Fibroblast of the aortic adventitia (primary cell): ENCODE results near the gene E2F2. TPM values are rescaled to one million over a fixed set of nuclear protein-coding genes. Genes with fewer than 3 reads are reported as not detected.

Experiments used
- DNase-seq: peaks from one replicate; pipeline ENCODE4 v3.0.0-alpha.2; 2010; ENCODE audit warnings: low read depth
- H3K4me3 ChIP-seq: 2 replicates; pipeline ENCODE4 v1.5.1; 2011; ENCODE audit warnings: low read depth, mild to moderate bottlenecking, control low read depth, low read length, moderate library complexity
- total RNA-seq: library from RNA; depleted of rRNA; stranded (reverse); fragments of >200 nt; gene quantifications from 2 replicates; pipeline ENCODE4 v1.2.3, GENCODE V29; 2012; ENCODE audit warnings: low replicate concordance
- TF ChIP-seq, protein P1 (sequence below): IDR thresholded peaks from 2 replicates; pipeline ENCODE4 v1.5.1; 2011; ENCODE audit warnings: mild to moderate bottlenecking, low read length, control low read depth, inconsistent platforms; ENCODE audit not compliant: insufficient read depth

The E2F2 gene
- total RNA-seq, 1 donor = 5.6 TPM

DNA sequence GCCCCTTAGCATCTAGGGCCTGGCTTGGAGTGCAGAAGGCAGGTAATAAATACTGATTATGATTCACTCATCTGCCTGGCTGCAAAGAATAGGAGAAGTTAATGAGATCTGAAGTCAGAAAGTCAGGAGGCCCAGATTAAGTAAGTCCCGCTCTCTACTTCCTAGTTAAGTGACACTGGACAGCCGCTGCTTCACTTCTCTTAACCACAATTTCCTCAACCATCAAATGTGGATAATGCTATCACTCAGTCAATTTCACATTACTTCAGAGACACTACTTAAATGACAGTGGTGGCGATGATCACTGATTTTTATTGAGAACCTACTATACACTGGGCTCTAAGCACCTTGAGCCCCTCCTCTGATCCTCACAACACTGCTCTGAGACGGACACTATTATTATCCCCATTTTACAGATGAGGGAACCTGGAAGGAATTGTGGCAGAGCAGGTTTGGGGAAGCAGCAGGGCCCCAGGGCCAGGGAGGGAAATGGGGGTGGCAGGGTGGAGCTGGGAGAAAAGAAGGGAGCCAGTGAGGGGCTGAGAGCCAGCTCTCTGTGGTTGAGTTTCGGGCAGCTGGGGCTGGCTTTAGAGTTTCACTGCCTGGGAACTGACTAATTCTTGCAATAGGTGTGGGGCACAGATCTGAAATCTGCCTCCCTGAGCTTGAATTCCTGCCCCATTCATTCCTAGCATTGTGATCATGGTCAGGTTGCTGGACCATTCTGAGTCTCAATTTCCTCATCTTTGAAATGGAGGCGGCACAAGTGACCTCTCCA, 2.4 kb upstream of the E2F2 start:
- H3K4me3 ChIP-seq = no peak overlapping the region
- no peak for DNase-seq
- TF ChIP-seq, protein P1, sequence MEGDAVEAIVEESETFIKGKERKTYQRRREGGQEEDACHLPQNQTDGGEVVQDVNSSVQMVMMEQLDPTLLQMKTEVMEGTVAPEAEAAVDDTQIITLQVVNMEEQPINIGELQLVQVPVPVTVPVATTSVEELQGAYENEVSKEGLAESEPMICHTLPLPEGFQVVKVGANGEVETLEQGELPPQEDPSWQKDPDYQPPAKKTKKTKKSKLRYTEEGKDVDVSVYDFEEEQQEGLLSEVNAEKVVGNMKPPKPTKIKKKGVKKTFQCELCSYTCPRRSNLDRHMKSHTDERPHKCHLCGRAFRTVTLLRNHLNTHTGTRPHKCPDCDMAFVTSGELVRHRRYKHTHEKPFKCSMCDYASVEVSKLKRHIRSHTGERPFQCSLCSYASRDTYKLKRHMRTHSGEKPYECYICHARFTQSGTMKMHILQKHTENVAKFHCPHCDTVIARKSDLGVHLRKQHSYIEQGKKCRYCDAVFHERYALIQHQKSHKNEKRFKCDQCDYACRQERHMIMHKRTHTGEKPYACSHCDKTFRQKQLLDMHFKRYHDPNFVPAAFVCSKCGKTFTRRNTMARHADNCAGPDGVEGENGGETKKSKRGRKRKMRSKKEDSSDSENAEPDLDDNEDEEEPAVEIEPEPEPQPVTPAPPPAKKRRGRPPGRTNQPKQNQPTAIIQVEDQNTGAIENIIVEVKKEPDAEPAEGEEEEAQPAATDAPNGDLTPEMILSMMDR = no peak

DNA sequence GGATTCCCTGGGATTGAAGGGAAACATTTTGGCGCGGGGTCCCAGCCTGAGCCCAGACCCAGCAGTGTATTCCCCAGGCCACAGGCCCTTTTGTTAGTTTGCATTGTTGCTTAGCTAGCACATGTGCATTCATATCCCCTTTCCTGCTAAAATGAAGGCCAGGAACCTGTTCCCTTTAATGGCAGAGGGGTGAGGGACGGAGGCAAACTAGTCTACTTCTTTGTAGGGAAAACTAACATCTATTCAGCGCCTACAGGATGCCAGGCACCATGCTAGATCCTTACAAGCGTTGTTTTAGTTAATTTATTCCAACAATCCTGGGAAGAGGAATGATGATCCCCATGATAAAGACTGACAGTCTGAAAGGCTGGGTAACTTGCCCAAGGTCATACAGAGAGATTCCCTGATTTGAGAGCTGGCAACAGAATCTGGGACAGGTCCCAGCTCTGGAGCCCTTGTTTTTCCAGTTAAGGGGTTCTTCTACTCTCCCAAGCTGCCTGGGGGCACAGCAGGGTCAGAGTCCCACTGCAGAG, 595 bp upstream of the E2F2 start:
- no peak for DNase-seq
- TF ChIP-seq, protein P1 = no peak
- peak overlapping the region; percentile 40 for H3K4me3 ChIP-seq

DNA sequence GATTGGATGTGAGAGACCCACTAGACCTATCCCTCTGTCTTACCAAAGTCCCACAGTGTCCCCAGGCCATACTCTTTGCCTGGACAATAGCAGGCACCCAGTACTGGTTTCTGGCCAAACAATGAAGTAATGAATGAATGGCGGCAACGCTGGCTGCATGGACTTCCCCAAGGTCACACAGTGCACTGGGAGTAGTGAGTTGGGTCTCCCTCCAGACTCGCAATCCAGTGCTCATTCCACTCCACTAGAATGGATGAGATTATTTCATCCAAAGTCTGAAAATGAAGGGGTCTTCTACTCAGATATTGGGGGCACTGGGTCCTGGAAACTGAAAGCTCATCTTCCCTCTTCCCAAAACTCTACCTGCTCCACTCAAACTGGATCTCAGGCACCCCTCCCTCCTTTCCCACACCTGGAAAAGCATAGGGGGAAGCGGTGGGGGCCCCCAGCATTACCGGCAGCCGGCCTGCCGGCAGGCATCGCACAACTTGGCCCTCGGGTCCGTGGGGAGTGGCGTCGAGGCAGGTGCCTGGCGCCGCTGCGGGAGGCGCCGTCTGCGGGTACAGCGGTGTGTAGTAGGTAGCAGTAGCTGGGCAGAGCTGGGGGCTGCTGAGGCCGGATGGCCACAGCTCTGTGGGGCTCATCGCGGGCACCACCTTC, 816 bp downstream of the E2F2 start:
- H3K4me3 ChIP-seq = peak overlapping the region; percentile 67
- DNase-seq = no peak
- TF ChIP-seq, protein P1 = no peak

DNA sequence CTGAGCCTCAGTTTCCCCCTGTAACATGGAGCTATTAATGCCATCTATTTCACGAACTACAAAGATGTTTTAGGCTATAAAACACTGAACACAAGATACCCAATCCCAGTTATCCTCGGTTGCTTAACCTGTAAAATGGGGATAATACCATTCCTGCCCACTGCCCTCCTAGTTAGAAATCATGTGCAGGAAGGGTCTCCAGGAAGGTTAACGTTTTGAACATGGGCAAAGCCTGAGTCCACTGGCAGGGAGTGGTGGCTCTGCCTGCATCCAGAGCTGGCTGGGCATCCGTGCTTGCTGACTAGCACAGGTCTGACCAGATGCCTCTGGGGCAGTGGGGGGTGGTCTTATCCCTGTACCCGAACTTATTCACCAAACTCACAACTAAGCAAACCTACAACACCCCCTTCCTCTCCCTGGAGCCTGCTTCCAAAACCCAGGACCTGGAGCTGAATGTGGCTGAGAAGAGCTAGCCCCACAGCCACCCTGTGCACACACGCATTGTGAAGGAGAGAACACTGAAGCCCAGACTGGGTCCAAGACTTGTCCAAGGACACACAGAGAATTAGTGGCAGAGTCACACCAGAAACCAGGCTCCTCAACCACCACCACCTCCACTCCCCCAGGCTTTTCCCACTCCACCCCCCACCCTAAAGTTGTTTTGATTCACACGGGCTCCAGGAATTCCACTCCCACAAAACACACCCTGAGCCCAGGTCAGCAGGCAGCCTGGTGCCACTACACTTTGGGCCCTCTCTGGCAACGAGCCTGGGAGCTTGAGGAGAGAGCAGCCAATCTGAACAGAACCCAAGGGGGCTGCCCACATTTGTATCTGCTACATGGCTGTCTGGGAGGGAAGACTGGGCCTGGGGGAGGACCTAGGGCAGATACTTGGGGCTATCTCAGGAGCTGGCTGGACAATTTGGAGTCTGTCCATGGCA, 1.6 kb downstream of the E2F2 start:
- H3K4me3 ChIP-seq = no peak overlapping the region
- TF ChIP-seq, protein P1 = no peak
- no peak for DNase-seq

DNA sequence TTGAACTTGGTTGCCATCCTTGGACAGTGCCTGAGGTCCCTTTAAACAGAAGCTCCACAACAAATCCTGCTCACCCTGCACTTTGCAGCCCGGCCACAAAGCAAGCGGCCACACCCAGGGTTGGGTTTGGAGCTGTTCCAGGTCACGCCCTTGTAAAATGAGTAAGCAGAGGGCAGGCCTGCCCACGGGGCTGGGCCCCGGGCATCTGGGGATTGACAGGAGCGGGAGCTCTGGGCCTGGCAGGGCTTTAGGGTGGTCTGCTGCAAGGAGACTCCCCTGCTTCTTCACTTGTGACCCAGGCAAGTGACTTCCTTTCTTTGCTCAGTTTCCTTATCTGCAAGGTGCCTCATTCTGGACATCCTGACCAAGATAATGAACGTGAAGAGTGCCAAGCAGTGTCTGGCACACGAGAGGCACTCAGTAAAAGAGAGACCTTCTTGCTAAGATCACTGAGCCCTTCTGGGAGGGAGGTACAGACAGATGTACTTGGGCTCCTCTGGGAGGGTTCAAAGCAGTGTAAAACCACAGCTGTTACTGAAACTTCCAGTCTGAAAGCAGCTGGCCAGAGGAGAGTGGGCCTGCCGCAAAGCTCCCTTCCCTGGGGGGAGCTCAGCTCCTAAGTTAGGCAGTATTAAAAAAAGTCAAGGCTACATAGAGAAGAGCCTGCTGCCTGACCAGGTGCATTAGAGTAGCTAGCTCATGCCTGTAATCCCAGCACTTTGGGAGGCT, 2.6 kb downstream of the E2F2 start:
- peak; percentile 86 for DNase-seq
- no peak overlapping the region for H3K4me3 ChIP-seq
- TF ChIP-seq, protein P1 = no peak

DNA sequence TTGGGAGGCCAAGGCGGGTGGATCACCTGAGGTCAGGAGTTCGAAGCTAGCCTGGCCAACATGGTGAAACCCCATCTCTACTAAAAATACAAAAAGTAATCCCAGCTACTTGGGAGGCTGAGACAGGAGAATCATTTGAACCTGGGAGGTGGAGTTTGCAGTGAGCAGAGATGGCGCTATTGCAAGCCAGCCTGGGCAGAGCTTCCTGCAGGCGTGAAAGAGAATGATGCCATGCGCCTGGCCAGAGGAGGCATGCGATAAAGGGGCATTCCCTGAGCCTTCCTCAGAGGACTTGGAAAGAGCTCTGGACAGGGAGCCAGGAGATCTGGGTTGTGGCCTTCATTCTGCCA, 3.2 kb downstream of the E2F2 start:
- DNase-seq = no peak
- TF ChIP-seq, protein P1 = no peak
- no peak overlapping the region for H3K4me3 ChIP-seq
